Measurements from ENCODE around the gene STON1. TPM values are rescaled to one million over a fixed set of nuclear protein-coding genes. Genes with fewer than 3 reads are reported as not detected.

STON1 gene
- polyA plus RNA-seq, 1 donor, result 10.1 TPM

Other genes starting within 250 kb of the STON1 start
- gene FOXN2, start 215.5 kb upstream of the STON1 start, polyA plus RNA-seq, result 23.1 TPM
- gene PPP1R21, start 89.4 kb upstream of the STON1 start, polyA plus RNA-seq, result 29.0 TPM
- 0.33 TPM for gene GTF2A1L, start 87.7 kb downstream of the STON1 start, polyA plus RNA-seq
- gene LHCGR, start 225.6 kb downstream of the STON1 start, polyA plus RNA-seq, result 0.03 TPM